SK-N-SH (cell line): Measurements from ENCODE around the gene SND1.
"Not testable (repeated sequence)": the region's sequence is repeated elsewhere in the genome, so short reads cannot be mapped to it uniquely, and the experiment has no call there.

Experiments used
- GABPA ChIP-seq: IDR thresholded peaks from 2 replicates; pipeline ENCODE4 v1.4.0; 2012; ENCODE audit warnings: low read depth, mild to moderate bottlenecking
- JUND ChIP-seq: IDR thresholded peaks from 2 replicates; pipeline ENCODE4 v1.4.0; 2012
- POLR2AphosphoS5 ChIP-seq: IDR thresholded peaks from 2 replicates; pipeline ENCODE4 v1.6.1; 2012; ENCODE audit warnings: low read depth, low read length
- REST ChIP-seq: IDR thresholded peaks from 2 replicates; pipeline ENCODE4 v1.6.1; 2012; ENCODE audit warnings: mild to moderate bottlenecking, low read depth, low read length, moderate library complexity
- RFX5 ChIP-seq: IDR thresholded peaks from 2 replicates; pipeline ENCODE4 v1.6.1; 2012; ENCODE audit warnings: mild to moderate bottlenecking, improper control_type of control experiment, low read length
- TF ChIP-seq, protein P1 (sequence below): fragments of 200-600 bp; sonication (generic); IDR thresholded peaks from 2 replicates; pipeline ENCODE4 v1.6.1; 2017; ENCODE audit warnings: antibody characterized with exemption, mild to moderate bottlenecking, moderate library complexity

- TF ChIP-seq POLR2AphosphoS5, JUND, GABPA, REST, RFX5: not testable (repeated sequence)
- TF ChIP-seq, protein P1, sequence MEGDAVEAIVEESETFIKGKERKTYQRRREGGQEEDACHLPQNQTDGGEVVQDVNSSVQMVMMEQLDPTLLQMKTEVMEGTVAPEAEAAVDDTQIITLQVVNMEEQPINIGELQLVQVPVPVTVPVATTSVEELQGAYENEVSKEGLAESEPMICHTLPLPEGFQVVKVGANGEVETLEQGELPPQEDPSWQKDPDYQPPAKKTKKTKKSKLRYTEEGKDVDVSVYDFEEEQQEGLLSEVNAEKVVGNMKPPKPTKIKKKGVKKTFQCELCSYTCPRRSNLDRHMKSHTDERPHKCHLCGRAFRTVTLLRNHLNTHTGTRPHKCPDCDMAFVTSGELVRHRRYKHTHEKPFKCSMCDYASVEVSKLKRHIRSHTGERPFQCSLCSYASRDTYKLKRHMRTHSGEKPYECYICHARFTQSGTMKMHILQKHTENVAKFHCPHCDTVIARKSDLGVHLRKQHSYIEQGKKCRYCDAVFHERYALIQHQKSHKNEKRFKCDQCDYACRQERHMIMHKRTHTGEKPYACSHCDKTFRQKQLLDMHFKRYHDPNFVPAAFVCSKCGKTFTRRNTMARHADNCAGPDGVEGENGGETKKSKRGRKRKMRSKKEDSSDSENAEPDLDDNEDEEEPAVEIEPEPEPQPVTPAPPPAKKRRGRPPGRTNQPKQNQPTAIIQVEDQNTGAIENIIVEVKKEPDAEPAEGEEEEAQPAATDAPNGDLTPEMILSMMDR: not testable (repeated sequence)
Measured at GRCh38 chr7:127963850-127964249, 311.9 kb downstream of the SND1 start.
